OCI-LY7 (cell line): Measurements from ENCODE around the gene PARP16.

Source experiments
- EZH2phosphoT487 ChIP-seq: fragments of 200-600 bp; sonication (generic); IDR thresholded peaks from 2 replicates; pipeline ENCODE4 v1.6.1; 2018; ENCODE audit warnings: low read depth, borderline replicate concordance, mild to moderate bottlenecking, mixed run types, antibody characterized with exemption, low read length, moderate library complexity, mixed read lengths
- TF ChIP-seq, protein P1 (sequence below): fragments of 200-600 bp; sonication (generic); conservative IDR thresholded peaks from 2 replicates; pipeline ENCODE4 v1.5.1; 2014; ENCODE audit warnings: mild to moderate bottlenecking, antibody characterized with exemption, low read length, moderate library complexity, mixed read lengths

DNA sequence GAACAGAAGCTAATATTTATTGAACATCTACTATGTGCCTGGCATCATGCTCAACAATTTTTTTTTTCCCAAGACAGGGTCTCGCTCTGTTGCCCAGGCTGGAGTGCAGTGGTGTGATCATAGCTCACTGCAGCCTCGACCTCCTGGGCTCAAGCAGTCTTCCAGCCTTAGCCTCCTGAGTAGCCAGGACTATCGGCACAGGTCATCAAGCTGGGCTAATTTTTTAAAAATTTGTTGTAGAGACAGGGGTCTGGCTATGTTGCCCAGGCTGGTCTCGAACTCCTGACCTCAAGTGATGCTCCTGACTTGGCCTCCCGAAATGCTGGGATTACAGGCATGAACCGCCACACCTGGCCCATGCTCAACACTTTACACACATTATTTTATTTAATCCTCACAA, 39.7 kb downstream of the PARP16 start:
- TF ChIP-seq, protein P1, sequence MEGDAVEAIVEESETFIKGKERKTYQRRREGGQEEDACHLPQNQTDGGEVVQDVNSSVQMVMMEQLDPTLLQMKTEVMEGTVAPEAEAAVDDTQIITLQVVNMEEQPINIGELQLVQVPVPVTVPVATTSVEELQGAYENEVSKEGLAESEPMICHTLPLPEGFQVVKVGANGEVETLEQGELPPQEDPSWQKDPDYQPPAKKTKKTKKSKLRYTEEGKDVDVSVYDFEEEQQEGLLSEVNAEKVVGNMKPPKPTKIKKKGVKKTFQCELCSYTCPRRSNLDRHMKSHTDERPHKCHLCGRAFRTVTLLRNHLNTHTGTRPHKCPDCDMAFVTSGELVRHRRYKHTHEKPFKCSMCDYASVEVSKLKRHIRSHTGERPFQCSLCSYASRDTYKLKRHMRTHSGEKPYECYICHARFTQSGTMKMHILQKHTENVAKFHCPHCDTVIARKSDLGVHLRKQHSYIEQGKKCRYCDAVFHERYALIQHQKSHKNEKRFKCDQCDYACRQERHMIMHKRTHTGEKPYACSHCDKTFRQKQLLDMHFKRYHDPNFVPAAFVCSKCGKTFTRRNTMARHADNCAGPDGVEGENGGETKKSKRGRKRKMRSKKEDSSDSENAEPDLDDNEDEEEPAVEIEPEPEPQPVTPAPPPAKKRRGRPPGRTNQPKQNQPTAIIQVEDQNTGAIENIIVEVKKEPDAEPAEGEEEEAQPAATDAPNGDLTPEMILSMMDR = no peak
- no peak for TF ChIP-seq EZH2phosphoT487
